ENCODE data around the gene ZFHX3. TPM values are rescaled to one million over a fixed set of nuclear protein-coding genes. Genes with fewer than 3 reads are reported as not detected.

Gene ZFHX3
- total RNA-seq, 2 experiments from 2014 or later: 0.21 to 0.68 TPM

DNA sequence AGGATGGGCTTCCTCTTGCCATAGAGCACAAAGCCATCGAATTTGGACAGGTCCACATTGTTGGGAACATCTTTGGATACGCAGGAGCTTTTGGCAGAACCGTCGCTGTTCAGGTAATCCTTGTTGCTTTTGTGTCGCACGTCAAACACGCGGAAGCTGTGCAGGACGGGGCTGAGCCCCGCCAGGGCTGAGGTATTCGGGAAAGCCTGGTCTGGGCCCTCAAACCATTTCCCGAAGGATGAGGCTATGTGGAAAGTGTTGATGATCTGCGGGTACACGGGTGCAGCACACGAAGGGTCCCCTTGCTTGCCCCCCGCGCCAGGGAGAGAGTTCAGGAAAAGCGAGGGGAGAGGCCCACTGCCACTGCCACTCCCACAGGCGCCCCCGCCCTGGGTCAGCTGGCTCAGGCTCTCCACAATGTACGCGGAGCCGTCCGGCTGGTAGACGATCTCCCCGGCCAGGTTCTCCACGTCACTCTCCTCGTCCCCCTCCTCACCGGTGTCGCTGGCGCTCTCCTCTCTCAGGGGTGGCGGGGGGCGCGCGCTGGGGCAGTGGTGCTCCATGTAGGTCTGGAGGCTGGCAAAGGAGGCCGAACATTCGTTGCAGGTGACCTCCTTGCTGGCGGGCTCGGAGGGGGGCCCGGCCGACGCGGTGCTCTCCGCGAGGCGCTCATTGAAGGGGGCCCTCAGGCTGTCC lies 88.5 kb downstream of the ZFHX3 start:
- ChIA-PET CTCF (no interaction called here), POLR2A (no interaction called here)
- intact Hi-C loops (cut with micrococcal nuclease): no loop called here
- H3K27me3 Mint-ChIP-seq: no peaks in the 10 kb centered on the region
- peaks cover 3% of the 10 kb centered on the region for H3K9me3 Mint-ChIP-seq
- no peak for DNase-seq
- H3K27ac Mint-ChIP-seq: no peak overlapping the region
- no peaks in the 10 kb centered on the region for H3K4me1 Mint-ChIP-seq (ENCODE audit: low read depth)
- H3K36me3 Mint-ChIP-seq: no peaks in the 10 kb centered on the region
- no peak overlapping the region for H3K4me3 Mint-ChIP-seq

DNA sequence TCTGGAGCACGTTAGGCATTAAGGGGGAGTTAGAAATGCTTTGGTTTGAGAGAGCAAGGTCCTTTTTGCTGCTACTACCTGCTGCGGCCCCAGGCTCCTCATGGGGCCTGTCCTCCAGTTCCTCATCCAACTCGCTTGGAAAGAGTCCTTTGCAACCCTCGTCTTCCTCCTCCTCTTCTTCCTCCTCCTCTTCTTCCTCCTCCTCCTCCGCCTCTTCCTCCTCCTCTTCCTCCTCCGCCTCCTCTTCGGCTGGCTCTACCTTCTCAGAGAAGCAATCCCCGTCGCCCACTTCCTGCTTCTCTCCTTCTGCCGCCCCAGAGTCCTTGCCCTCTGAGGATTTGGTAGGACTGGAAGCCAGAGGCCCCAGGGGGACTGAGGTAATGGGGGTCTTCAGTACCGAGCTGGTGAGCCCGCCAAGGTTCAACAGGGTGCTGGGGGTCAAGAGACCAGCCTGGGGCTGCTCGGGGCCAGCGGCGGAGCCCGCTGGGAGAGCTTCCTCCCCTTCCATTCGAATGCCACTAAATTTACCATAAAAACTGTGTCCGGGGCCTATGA lies 89.3 kb downstream of the ZFHX3 start:
- no peak for DNase-seq
- Mint-ChIP-seq H3K9me3 (peaks cover 3% of the 10 kb centered on the region), H3K4me3 (no peak overlapping the region), H3K27ac (no peak overlapping the region), H3K27me3 (no peaks in the 10 kb centered on the region), H3K4me1 (ENCODE audit: low read depth) (no peaks in the 10 kb centered on the region), H3K36me3 (no peaks in the 10 kb centered on the region)
- ChIA-PET CTCF (no interaction called here), POLR2A (no interaction called here)
- intact Hi-C loops (cut with micrococcal nuclease): no loop called here

DNA sequence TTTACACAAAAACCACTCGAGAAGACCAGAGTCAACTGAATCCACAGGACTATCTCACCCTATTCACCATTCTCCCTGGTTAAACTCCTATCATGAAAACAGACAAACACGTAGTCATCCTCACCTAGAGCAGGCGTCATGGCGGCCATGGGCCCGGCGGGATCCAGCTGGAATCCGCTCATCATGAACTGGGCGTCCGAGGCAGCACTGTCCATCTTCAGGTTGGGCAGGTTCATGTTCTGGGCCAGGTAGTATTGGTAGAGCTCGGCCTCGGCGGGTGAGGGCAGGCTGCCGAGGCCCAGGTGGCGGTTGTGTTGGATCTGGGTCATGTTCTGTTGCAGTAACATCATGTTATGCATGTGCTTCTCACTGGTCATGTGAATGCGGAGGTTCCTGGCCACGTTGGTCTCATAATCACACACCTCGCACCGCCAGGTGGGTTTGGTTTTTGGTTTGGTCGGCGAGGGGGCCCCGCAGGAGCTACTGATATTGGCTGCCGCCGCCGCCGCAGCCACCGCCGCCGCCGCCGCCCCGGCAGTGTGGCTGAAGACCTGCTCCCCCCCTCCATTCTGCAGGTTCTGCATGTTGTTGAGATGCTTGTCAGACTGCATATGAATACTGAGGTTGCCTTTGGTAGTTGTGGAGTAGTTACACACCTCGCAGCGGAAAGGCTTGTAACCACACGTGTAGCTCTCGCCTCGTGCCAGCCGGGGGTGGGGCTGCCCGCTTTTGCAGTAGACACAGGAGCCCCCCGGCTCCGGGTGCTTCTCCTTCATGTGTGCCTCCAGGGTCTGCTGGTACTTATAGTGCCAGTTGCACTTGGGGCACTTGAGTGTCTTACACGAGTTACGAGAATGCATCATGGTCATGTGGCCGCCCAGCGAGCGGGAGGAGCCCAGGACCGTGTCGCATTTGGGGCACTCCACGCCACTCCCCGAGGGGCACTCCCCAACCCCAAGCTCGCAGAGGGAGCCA lies 90.3 kb downstream of the ZFHX3 start:
- H3K4me1 Mint-ChIP-seq (ENCODE audit: low read depth): no peaks in the 10 kb centered on the region
- H3K27me3 Mint-ChIP-seq: no peaks in the 10 kb centered on the region
- H3K9me3 Mint-ChIP-seq: peaks cover 3% of the 10 kb centered on the region
- H3K36me3 Mint-ChIP-seq: no peaks in the 10 kb centered on the region
- ChIA-PET CTCF (no interaction called here), POLR2A (no interaction called here)
- intact Hi-C loops (cut with micrococcal nuclease): no loop called here
- no peak overlapping the region for H3K27ac Mint-ChIP-seq
- no peak for DNase-seq
- no peak overlapping the region for H3K4me3 Mint-ChIP-seq

DNA sequence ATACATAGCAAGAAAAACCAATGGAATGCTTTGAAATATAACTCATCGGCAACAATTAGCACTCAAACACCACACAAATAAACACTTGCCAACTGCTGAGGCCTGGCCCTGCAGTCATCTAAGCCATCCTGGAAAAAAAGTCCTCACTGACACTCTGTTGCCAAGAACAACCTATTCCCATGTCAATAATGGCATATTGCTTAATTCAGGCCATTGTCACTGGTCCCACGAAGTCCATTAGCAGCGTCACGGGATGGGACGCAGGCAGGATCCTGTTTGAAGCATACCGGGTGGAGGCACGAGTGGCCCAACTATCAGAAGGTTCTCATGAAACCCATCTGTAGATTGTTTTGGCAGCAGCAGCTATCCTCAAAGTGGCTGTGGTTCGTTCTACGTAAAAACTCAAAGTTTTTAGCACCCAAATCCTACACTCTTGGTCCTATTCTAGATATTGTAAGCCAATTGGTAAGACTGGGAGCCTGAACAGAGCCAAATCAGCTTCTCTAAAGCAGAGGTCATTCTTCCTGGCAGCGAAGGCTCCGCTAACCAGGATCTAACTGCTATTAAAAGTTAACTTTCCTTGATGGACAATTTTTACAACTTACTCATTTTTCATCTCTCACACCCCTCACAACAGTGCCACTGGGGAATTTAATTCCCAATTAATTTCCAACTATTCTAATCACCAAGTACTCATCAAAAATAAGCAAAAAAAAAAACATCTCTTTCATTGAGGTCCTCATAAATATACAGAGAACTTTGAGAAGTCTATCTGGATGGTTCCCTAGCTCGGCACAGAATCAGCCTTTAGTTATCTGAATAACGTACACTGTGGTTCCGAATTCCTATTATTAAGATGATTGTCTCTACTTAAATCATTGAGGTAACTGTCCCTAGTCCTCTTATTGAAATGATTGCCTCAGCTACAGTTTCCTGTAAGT lies 91.5 kb downstream of the ZFHX3 start:
- intact Hi-C loops (cut with micrococcal nuclease): no loop called here
- Mint-ChIP-seq H3K9me3 (peaks cover 3% of the 10 kb centered on the region), H3K4me3 (no peak overlapping the region), H3K27ac (no peak overlapping the region), H3K4me1 (ENCODE audit: low read depth) (no peaks in the 10 kb centered on the region), H3K27me3 (no peaks in the 10 kb centered on the region), H3K36me3 (no peaks in the 10 kb centered on the region)
- CTCF ChIA-PET: no interaction called here
- no peak for DNase-seq
- POLR2A ChIA-PET: no interaction called here

DNA sequence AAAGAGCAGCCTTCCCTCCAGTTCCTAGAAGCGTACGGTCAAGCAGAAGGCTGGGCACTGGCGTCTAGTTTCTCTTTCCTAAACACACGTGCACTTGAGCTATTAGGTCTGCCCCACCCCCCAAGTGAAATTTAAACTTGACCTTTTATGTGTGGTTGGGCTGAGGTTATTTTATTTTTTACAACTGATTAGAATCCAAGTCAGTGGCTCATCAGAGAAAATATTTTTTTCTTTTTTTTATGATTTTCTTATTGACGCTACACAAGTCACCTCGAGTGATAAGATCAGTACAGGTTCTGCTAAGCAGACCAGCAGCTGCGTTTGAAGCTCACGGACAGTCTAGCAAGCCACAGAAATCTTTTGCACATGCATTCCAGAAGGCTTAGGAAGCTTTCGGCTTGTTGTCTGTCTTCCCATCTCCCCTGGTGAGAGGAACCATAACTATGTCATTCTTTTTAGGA lies 95.1 kb downstream of the ZFHX3 start:
- Mint-ChIP-seq H3K27ac (no peak overlapping the region), H3K4me3 (no peak overlapping the region), H3K4me1 (ENCODE audit: low read depth) (no peaks in the 10 kb centered on the region), H3K27me3 (no peaks in the 10 kb centered on the region), H3K36me3 (no peaks in the 10 kb centered on the region), H3K9me3 (peaks cover 3% of the 10 kb centered on the region)
- POLR2A ChIA-PET: no interaction called here
- DNase-seq: no peak
- intact Hi-C loops (cut with micrococcal nuclease): no loop called here
- CTCF ChIA-PET: interaction anchor here (0.6 kb wide), 1 partner anchor 144 kb away, joined by 3 read pairs; no protein-coding TSS in a partner anchor

DNA sequence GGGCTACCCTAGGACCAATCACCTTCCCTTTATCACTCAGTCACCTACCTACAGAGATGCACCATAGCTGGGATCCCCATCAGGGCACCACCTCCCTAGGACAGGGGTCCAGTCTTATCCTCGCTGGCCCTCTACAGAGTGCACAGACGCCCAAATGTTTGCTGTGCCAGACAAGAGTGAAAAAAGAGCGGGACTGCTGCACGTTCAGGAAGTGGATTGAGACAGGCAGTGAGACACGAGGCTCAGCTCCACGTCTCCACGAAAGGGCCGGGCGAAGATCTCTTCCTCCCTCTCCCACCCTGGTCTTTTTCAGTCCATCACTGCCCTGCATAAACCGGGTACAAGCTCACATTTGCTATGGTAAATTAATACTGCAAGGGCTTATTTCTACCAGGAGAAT lies 95.5 kb downstream of the ZFHX3 start:
- Mint-ChIP-seq H3K27me3 (no peaks in the 10 kb centered on the region), H3K27ac (no peak overlapping the region), H3K4me3 (no peak overlapping the region), H3K4me1 (ENCODE audit: low read depth) (no peaks in the 10 kb centered on the region), H3K36me3 (no peaks in the 10 kb centered on the region), H3K9me3 (peaks cover 3% of the 10 kb centered on the region)
- POLR2A ChIA-PET: no interaction called here
- CTCF ChIA-PET: no interaction called here
- no peak for DNase-seq
- intact Hi-C loops (cut with micrococcal nuclease): no loop called here

DNA sequence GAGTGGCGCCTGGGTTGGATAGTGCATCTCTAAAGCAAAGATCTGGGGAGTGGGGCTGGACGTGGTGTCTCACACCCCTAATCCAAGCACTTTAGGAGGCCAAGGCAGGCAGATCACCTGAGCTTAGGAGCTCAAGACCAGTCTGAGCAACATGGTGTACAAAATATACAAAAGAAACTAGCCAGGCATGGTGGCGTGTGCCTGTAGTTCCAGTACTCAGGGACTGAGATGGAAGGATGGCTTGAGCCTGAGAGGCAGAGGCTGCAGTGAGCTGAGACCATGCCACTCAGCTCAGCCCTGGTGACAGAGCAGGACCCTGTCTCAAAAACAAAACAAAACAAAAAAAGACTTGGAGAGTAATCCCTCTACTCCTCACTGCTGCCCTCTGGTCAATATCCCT lies 96.0 kb downstream of the ZFHX3 start:
- DNase-seq: no peak
- intact Hi-C loops (cut with micrococcal nuclease): no loop called here
- ChIA-PET CTCF (no interaction called here), POLR2A (no interaction called here)
- Mint-ChIP-seq H3K9me3 (no peaks in the 10 kb centered on the region), H3K36me3 (no peaks in the 10 kb centered on the region), H3K4me1 (ENCODE audit: low read depth) (no peaks in the 10 kb centered on the region), H3K27ac (no peak overlapping the region), H3K27me3 (no peaks in the 10 kb centered on the region), H3K4me3 (no peak overlapping the region)

DNA sequence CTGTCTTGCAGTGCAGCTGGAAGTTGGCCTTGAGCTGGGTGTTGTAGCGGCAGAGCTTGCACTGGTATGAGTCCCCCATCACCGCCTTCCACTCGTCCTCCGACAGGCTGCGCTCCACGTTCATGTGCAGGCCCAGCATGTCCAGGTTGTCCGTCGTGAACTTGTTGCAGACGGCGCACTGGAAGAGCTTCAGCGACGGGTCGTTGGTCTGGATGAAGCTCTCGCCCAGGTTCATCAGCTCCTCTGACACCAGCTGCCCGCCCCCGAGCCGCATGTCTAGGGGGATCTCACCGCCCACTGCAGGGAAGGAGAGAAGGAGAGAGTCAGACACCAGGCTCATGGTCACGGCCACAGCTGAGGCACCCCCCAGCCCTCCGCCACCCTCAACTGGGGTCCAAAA lies 97.3 kb downstream of the ZFHX3 start:
- Mint-ChIP-seq H3K27me3 (no peaks in the 10 kb centered on the region), H3K4me1 (ENCODE audit: low read depth) (no peaks in the 10 kb centered on the region), H3K27ac (no peak overlapping the region), H3K36me3 (no peaks in the 10 kb centered on the region), H3K9me3 (no peaks in the 10 kb centered on the region), H3K4me3 (no peak overlapping the region)
- no peak for DNase-seq
- ChIA-PET POLR2A (no interaction called here), CTCF (no interaction called here)
- intact Hi-C loops (cut with micrococcal nuclease): no loop called here

DNA sequence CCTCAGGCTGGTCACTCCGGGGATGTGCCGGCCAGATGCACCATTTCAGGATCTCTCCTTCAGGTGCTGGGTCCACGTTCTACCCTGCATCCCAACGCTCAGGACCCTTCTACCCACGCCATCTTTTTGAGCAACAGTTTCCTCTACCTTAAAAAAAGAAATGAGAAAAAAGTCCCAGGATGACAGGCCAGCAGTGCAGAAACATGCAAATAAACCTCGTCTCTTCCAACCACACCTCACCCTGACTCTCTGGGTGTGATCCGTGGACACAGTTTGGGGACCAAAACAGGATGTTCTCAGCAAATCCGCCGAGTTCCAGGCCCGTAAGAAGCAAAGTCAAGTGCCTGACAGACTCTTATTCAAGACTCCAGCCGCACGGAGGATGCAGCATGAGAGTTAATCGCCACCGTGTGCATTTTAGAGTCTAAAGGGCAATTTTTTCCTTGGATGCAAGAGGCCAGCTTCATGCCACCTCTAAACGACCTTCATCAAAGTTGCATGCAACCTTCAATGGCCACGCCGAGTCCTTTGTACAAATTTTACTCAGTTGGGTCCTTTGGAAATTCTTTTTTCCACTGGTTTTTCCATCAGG lies 99.6 kb downstream of the ZFHX3 start:
- Mint-ChIP-seq H3K36me3 (no peaks in the 10 kb centered on the region), H3K4me1 (ENCODE audit: low read depth) (no peaks in the 10 kb centered on the region)

DNA sequence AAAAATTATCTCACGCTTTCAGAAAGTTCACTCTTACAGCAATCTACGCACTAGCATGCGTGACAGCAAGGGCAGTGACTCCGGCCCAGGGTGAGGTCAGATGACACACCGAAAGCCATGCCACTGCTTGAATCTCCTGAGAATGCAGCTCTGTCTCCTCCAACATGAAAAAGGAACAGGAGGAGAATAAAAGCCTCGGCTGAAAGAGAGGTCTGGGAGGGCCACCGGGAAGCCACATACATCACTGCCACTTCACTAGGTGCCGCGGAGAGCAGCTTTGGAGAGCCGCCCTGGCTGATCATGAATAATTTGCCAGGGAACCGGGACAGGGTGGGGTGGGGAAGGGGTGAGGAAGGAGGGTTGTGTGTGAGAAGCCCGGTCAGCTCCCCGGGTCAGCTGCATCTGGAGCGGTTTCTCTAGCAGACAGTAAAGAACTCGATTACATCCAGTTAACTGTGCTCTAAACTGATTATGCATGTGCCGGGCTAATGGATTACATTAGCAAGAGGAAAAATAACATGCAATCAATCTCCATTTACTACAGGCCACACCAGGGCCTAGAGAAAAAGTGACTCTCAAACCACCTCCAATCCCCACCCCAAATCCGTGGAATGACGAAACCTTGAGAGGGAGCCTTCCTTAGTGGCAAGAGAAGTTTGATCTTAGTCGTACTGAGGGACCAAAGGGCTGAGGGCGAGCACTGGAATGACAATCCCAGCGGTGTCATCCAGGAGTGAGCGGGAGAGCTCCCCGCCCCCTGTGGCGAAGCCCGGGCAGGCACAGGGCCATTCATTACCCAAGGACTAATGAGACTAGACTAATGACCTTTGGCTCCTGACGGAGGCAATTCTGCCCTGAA lies 100.3 kb downstream of the ZFHX3 start:
- DNase-seq: no peak
- H3K4me1 Mint-ChIP-seq (ENCODE audit: low read depth): no peaks in the 10 kb centered on the region
- CTCF ChIA-PET: no interaction called here
- no peaks in the 10 kb centered on the region for H3K9me3 Mint-ChIP-seq
- intact Hi-C loops (cut with micrococcal nuclease): no loop called here
- no peaks in the 10 kb centered on the region for H3K27me3 Mint-ChIP-seq
- no peak overlapping the region for H3K27ac Mint-ChIP-seq
- no peaks in the 10 kb centered on the region for H3K36me3 Mint-ChIP-seq
- POLR2A ChIA-PET: no interaction called here
- H3K4me3 Mint-ChIP-seq: no peak overlapping the region

More for the DNA sequence above, 99.6 kb downstream of the ZFHX3 start:
- POLR2A ChIA-PET: no interaction called here
- H3K27me3 Mint-ChIP-seq: no peaks in the 10 kb centered on the region
- no peak for DNase-seq
- CTCF ChIA-PET: no interaction called here
- H3K9me3 Mint-ChIP-seq: no peaks in the 10 kb centered on the region
- H3K4me3 Mint-ChIP-seq: no peak overlapping the region
- no peak overlapping the region for H3K27ac Mint-ChIP-seq
- intact Hi-C loops (cut with micrococcal nuclease): no loop called here

DNA sequence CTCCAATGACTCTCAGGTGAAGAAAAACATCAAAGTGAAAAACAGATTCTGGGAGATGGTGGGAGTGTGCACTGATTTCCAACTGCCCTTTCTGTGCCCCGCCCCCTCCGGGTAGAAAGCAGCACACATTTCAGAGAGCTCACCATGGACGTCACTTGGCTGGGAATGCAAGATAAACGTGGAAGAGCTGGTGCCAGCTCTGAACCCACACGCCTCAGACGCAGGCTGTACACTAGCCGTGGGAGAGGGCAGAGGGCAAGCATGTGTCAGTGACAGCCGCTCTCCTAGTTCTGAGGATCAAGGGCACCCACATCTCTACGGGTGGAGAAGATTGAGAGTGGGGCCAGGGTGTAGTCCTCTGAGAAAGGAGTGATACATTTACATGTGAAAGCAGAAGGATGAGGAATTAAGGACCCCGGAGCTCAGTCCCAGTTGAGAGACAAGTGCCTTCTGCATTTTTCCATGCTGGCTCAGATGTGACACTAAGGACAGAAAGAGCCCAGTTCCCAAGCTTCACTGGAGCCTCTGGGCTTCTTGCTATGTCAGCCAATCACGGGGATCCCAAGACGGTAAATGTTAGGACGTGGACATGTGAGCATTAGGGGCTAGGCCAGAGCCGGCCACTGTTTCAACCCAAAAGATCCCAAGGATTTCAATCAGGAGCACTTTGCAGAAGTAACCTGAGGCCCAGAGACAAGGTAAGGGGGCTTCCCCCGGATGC lies 101.3 kb downstream of the ZFHX3 start:
- H3K27me3 Mint-ChIP-seq: no peaks in the 10 kb centered on the region
- POLR2A ChIA-PET: no interaction called here
- CTCF ChIA-PET: no interaction called here

More for the DNA sequence above, 101.3 kb downstream of the ZFHX3 start:
- no peaks in the 10 kb centered on the region for H3K9me3 Mint-ChIP-seq
- H3K4me3 Mint-ChIP-seq: no peak overlapping the region
- no peaks in the 10 kb centered on the region for H3K36me3 Mint-ChIP-seq
- intact Hi-C loops (cut with micrococcal nuclease): no loop called here
- H3K4me1 Mint-ChIP-seq (ENCODE audit: low read depth): no peaks in the 10 kb centered on the region
- DNase-seq: no peak
- no peak overlapping the region for H3K27ac Mint-ChIP-seq
